Retinal pigment epithelial cell (primary cell): ENCODE data around the gene DERA.

ENCODE experiments used
- DNase-seq: peaks from one replicate; pipeline ENCODE4 v3.0.0-alpha.2; 2010; ENCODE audit warnings: low read depth
- H3K4me3 ChIP-seq: 2 replicates; pipeline ENCODE4 v1.5.1; 2011; ENCODE audit warnings: mild to moderate bottlenecking, low read length, control low read depth, moderate library complexity
- TF ChIP-seq, protein P1 (sequence below): conservative IDR thresholded peaks from 2 replicates; pipeline ENCODE4 v1.5.1; 2011; ENCODE audit warnings: low read depth, low read length, control low read depth, inconsistent platforms

Gene DERA

DNA sequence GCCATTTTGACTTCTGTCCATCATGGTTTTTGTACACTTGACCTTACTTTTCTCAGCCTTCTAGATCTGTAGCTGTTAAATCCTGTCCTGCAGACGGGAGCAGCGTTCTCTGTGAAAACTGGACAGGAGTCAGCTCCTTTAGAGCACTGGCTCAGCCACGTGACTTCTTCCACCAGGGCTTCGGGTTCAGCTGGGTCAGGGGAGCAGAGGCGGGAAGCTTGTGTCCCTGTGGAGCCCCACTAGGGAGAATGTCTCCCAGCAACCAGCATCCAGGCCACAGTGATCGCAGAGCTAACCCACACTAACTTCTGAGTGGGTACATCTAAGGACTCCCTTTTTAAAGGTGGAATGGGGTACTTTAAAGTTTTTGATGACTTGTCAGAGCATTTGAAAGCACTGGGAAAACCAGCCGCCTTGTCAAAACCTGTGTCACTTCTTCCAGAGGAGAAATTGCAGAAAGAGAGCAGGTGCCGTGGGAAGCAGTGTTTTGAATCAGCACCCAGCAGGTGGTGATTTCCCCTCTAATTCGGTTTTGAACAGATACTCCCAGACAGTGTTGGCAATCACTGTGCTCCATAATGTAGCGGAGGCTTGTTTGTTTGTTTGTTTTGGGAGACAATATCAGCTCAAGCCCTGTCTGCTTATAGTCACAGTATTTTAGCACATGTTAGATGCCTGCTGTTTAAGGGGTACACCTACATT is 17.9 kb downstream of the DERA start:
- no peak overlapping the region for H3K4me3 ChIP-seq
- no peak for DNase-seq
- TF ChIP-seq, protein P1, sequence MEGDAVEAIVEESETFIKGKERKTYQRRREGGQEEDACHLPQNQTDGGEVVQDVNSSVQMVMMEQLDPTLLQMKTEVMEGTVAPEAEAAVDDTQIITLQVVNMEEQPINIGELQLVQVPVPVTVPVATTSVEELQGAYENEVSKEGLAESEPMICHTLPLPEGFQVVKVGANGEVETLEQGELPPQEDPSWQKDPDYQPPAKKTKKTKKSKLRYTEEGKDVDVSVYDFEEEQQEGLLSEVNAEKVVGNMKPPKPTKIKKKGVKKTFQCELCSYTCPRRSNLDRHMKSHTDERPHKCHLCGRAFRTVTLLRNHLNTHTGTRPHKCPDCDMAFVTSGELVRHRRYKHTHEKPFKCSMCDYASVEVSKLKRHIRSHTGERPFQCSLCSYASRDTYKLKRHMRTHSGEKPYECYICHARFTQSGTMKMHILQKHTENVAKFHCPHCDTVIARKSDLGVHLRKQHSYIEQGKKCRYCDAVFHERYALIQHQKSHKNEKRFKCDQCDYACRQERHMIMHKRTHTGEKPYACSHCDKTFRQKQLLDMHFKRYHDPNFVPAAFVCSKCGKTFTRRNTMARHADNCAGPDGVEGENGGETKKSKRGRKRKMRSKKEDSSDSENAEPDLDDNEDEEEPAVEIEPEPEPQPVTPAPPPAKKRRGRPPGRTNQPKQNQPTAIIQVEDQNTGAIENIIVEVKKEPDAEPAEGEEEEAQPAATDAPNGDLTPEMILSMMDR = no peak

DNA sequence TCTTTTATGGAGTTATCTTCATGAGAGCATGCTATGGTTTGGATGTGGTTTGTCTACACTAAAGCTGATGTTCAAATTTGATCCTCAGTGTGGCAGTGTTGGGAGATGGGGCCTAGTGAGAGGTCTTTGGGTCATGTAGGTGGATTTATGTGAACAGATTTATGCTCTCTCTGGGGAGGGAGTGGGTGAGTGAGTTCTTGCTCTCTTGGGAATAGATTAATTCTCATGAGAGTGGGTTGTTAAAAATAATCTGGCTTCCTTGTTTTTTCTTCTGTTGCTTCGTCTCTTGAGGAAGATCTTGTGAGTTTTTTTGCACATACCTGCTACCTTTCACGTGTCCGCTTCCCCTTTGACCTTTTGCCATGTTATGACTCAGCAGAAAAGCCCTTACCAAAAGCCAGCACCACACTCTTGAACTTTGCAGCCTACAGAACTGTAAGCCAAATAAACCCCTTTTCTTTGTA is 20.5 kb downstream of the DERA start:
- TF ChIP-seq, protein P1 = no peak
- no peak for DNase-seq
- no peak overlapping the region for H3K4me3 ChIP-seq

DNA sequence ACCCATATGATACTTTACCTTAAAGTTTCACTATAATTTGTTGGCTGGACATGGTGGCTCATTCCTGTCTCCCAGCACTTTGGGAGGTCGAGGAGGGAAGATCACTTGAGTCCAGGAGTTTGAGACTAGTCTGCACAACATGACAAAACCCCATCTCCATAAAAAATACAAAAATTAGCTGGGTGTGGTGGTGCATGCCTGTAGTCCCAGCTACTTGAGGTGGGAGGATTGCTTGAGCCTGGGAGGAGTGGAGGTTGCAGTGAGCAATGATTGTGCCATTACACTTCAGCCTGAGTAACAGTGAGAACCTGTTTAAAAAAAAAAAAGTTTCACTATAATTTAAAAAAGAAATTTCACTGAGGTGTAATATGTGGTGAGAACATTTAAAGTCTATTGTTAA is 21.2 kb downstream of the DERA start:
- no peak overlapping the region for H3K4me3 ChIP-seq
- TF ChIP-seq, protein P1 = no peak
- no peak for DNase-seq

DNA sequence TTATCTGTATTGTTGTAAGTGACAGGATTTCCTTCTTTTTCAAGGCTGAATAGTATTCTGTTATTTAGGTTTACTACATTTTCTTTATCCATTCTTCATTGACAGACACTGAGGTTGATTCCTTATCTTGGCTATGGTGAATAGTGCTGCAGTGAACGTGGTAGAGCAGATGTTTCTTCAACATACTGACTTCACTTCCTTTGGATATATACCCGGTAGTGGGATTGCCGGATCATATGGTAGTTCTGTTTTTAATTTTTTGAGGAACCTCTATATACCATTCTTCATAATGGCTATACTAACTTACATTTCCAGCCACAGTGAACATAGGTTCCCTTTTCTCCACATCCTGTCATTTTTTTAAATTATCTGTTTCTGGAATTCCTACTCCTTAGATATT is 21.8 kb downstream of the DERA start:
- TF ChIP-seq, protein P1 = no peak
- DNase-seq = no peak
- H3K4me3 ChIP-seq = no peak overlapping the region

DNA sequence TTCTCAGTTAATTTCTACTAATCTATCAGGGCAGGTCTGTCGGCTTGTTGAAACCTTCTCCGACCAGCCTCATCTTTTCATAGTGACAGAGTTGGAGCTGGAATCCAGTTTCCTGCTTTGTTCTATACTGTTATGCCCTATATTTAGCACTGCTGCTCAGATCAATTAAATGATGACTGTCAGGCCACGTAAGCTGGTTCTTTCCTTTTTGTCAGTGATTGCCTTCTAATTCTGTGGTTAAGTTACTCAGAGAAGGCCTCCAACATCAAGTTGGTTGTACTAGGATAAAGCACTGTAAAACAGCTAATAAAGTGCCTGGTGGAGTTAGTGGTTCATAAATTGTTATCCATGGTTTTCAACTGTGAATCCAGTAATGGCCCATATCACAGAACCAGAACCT is 22.6 kb downstream of the DERA start:
- no peak overlapping the region for H3K4me3 ChIP-seq
- no peak for DNase-seq
- TF ChIP-seq, protein P1 = no peak

DNA sequence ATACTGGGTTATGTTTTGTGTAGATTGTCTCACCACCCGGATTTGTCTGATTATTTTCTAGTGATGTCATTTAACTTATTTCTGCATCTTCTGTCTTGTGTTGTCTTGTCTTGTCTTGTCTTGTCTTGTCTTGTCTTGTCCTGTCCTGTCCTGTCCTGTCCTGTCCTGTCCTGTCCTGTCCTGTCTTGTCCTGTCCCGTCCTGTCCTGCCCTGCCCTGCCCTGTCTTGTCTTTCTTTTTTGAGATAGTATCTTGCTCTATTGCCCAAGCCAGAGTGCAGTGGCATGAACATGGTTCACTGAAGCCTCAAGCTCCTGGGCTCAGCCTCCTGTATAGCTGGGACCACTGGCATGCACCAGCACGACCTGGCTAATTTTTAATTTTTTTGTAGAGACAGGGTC is 25.6 kb downstream of the DERA start:
- no peak overlapping the region for H3K4me3 ChIP-seq
- no peak for DNase-seq
- TF ChIP-seq, protein P1 = no peak

DNA sequence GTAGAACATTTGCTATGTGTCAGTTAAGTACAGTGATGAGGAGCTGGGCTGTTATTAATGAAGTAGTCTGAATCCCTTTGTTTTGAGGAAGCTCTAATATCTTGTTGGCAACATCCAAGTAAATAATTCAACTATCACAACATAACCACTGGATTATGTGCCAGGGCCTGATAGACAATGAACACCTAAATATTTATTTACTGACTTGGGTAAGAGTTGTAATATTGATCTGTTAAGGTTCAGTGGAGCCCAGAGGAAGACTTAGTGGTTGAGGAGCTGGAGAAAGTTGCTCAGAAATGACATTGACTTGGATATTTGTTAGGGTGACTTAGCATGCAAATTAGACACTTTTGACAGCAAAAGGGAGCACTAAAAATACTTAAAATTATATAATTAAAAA is 26.8 kb downstream of the DERA start:
- TF ChIP-seq, protein P1 = no peak
- no peak for DNase-seq
- H3K4me3 ChIP-seq = no peak overlapping the region
